GM12874 (cell line): ENCODE data around the gene NAB1.

Experiments used
- TF ChIP-seq, protein P1 (sequence below): IDR thresholded peaks from 2 replicates; pipeline ENCODE4 v1.5.1; 2011; ENCODE audit warnings: low read depth, mild to moderate bottlenecking, control low read depth, low read length, moderate library complexity; ENCODE audit not compliant: insufficient read depth

NAB1 gene

DNA sequence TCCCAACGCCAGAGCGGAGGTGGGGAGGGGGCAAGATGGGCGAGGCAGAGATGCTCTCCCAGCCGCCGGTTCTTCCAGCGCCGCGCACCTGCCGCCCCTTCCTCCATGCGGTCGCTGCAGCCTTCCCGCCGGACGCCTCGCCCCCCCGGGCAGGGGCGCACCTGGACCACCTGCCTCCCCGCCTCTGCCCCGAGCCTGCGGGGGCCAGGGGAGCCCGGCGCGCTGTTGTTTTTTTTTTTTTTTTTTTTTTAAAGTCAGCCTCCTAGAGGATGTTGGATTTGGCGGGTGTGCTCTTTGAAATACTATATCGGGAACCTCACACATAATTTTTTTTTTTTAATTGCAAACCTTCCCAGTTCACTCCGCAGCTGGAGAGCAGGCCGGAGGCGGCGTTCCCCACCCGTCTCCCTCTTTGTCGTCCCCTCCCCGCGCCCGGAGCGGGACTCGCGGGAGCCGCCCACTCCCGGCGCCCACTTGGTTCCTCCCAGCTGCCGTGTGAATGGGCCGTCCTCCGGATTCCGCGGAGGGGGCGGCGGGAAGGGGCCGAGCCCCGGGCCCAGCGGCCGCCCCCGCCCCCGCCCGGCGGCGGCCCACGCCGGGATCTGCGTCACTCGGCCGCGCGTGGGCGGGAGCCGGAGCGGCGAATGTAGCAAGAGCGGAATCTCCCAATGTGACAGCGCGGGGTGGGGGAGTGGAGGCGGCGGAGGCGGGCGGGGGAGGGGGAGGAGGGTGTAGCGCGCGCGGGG lies 421 bp upstream of the NAB1 start:
- TF ChIP-seq, protein P1, sequence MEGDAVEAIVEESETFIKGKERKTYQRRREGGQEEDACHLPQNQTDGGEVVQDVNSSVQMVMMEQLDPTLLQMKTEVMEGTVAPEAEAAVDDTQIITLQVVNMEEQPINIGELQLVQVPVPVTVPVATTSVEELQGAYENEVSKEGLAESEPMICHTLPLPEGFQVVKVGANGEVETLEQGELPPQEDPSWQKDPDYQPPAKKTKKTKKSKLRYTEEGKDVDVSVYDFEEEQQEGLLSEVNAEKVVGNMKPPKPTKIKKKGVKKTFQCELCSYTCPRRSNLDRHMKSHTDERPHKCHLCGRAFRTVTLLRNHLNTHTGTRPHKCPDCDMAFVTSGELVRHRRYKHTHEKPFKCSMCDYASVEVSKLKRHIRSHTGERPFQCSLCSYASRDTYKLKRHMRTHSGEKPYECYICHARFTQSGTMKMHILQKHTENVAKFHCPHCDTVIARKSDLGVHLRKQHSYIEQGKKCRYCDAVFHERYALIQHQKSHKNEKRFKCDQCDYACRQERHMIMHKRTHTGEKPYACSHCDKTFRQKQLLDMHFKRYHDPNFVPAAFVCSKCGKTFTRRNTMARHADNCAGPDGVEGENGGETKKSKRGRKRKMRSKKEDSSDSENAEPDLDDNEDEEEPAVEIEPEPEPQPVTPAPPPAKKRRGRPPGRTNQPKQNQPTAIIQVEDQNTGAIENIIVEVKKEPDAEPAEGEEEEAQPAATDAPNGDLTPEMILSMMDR = no peak

DNA sequence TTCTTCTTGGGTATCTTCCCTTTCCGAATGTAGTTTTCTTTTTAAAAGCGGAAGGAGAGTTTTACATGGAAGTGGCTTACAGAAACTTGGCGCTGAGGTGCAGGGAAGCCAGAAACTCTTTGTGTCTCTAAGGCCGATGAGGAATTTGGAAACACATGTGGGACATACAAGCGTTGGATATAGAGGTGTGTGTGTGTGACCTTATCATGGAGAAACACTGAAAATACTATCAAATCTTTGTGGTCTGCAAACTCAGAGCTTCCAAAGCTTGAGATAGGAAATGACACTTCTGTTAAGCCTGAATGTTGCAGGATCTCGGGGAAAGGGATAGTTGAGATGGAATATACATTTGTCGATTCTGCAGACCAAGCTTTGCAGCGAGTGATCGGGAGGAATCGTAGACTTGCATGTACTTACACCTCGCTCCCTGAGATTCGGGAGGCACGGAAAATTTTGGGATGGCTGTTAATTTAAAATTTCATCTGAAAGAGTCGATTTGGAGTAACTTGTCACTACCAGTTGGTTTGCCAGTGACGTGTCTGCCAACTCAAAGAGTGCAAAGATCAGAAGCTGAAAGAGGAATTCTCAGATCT lies 1.0 kb downstream of the NAB1 start:
- TF ChIP-seq, protein P1 = no peak

DNA sequence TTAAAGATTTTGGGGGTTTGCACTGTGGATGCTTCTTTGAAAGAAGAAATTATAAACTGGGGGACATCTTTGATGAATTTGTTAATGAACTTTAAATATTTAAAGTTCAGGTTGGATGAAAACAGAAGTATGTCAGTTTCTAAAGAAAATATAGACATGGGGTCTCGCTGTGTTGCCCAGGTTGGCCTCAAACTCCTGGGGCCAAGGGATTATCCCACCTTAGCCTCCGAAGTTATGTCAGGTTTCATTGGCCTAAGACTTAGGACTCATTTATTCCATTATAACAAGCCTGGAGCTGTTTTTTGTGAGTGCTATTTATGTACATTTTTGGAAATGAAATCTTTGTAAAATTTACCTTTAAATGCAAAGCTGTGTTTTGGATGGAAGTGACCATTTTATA lies 2.5 kb downstream of the NAB1 start:
- TF ChIP-seq, protein P1 = no peak

DNA sequence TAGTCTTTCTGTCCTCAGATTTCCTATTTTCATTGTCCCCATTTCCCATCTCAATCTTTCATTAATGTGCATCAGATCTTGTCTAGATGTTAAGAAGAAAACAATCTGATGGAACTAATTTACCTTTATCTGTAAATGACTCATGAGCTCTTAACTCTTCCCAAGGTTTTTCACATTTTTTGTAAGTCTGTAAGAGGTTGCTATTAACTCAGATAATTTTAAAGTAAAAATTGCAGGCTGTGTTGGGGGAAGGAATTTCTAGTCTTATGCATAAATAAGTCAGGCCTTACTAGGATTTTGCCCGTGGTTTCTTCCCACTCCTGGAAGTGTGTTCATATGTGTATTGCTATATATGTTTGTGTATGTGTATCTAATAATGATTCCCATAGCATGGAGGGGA lies 4.3 kb downstream of the NAB1 start:
- TF ChIP-seq, protein P1 = no peak

DNA sequence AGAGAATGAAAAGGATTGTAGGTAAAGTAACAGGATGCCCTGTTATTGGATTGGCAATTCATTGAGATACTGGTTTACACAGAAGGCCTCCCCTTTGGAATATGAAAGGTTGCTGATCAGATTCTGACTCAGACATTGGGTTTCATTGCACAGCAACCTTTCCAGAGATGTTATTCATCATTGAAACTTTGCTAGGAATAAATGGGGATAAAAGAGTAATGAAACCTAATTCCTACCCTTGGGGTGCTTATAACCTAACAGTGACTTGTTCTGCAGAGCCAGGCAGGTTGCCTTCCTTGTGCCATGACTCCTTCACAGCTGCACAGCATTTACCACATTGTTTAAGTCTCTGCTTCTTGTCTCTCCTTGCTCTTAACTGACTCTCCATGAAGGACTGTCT lies 5.0 kb downstream of the NAB1 start:
- TF ChIP-seq, protein P1 = no peak

DNA sequence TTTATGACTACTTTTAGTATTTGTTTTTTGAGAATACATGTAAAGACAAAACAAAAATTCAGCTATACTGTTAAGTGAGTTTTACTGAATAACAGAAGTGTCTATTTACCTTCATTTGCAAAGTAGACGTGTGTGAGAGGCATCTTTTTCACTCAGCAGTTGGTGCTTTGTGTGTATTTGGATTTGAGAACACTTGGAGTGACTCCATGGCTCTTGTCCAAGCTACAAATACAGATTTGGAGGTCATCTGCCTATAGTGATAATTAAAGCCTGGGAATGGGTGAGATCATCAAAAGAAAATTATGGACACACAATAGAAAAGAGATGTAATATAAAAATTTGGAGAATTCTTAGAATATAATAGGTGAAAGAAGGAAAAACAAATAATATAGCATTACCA lies 6.2 kb downstream of the NAB1 start:
- TF ChIP-seq, protein P1 = no peak

DNA sequence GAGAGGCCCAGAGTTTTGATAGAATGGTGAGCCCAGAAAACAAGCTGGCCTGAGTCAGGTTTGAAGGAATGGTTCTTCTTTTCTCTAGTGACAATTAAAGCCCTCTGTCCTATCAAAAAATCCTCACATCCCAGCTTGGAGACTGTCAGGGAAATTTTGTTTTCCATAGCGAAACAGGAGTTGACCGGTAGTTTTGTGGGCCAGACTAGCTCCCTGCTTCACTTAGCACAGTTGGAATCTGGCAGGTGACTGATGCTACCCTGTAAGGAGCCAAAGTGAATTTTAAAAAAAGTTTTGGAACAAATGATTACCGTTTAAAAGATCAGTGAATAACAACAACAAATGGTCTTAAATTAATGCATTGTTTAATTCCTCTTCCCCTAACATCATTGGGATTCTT lies 6.7 kb downstream of the NAB1 start:
- TF ChIP-seq, protein P1 = no peak
